Mesenchymal stem cell (in vitro differentiated cells and primary cell): ENCODE results near the gene VGLL2.
"Not testable (repeated sequence)": the region's sequence is repeated elsewhere in the genome, so short reads cannot be mapped to it uniquely, and the experiment has no call there.

ENCODE experiments used
- DNase-seq: peaks from one replicate; pipeline ENCODE4 v3.0.0-alpha.2; 2013
- H2AFZ ChIP-seq: one replicate; pipeline ENCODE4 v1.6.1; 2013; ENCODE audit warnings: low read depth, mild to moderate bottlenecking, control low read depth, inconsistent platforms, low read length, moderate library complexity
- H2AK5ac ChIP-seq: 2 replicates; pipeline ENCODE4 v1.6.1; 2013; ENCODE audit warnings: low read length, moderate library complexity, mild to moderate bottlenecking, inconsistent platforms; ENCODE audit not compliant: severe bottlenecking
- H2BK120ac ChIP-seq: one replicate; pipeline ENCODE4 v1.6.1; 2013; ENCODE audit warnings: low read depth, mild to moderate bottlenecking, inconsistent platforms, low read length, moderate library complexity
- H2BK12ac ChIP-seq, 2 experiments: one replicate each; pipeline ENCODE4 v1.6.1; 2013; ENCODE audit warnings: inconsistent platforms in 2 of 2, low read length in 2 of 2, mild to moderate bottlenecking in 2 of 2, moderate library complexity in 2 of 2, control low read depth in 1 of 2
- H2BK15ac ChIP-seq: one replicate; pipeline ENCODE4 v1.6.1; 2013; ENCODE audit warnings: mild to moderate bottlenecking, low read depth, inconsistent platforms; ENCODE audit not compliant: poor library complexity, severe bottlenecking
- H2BK5ac ChIP-seq: 2 replicates; pipeline ENCODE4 v1.6.1; 2013; ENCODE audit warnings: low read depth, mild to moderate bottlenecking, low read length, control low read depth, inconsistent platforms; ENCODE audit not compliant: poor library complexity, severe bottlenecking
- H3K14ac ChIP-seq, 2 experiments: one replicate each; pipeline ENCODE4 v1.6.1; 2013; ENCODE audit warnings: inconsistent platforms in 2 of 2, low read length in 2 of 2, control low read depth in 1 of 2, mild to moderate bottlenecking in 1 of 2, moderate library complexity in 1 of 2
- H3K18ac ChIP-seq, 2 experiments: one replicate each; pipeline ENCODE4 v1.6.1; 2013; ENCODE audit warnings: inconsistent platforms in 2 of 2, low read length in 2 of 2, control low read depth in 1 of 2, low read depth in 1 of 2, mild to moderate bottlenecking in 1 of 2
- H3K23ac ChIP-seq, 2 experiments: one replicate each; pipeline ENCODE4 v1.6.1; 2013; ENCODE audit warnings: inconsistent platforms in 2 of 2, low read length in 2 of 2, mild to moderate bottlenecking in 2 of 2, moderate library complexity in 2 of 2, control low read depth in 1 of 2
- H3K27ac ChIP-seq: 2 replicates; pipeline ENCODE4 v1.5.1; 2013; ENCODE audit warnings: mild to moderate bottlenecking, moderate library complexity, low read length, control low read depth, inconsistent platforms; ENCODE audit not compliant: poor library complexity, severe bottlenecking
- H3K27me3 ChIP-seq, 2 experiments: 2 replicates each; pipeline versions ENCODE4 v1.6.1 to v1.7.0; 2013; ENCODE audit warnings: low read length in 2 of 2, mild to moderate bottlenecking in 2 of 2, moderate library complexity in 2 of 2, control low read depth in 1 of 2, inconsistent platforms in 1 of 2; ENCODE audit not compliant: control insufficient read depth in 1 of 2, insufficient read depth in 1 of 2
- H3K36me3 ChIP-seq, 2 experiments: 2 replicates each; pipeline versions ENCODE4 v1.6.1 to v1.7.0; 2013; ENCODE audit warnings: low read length in 2 of 2, control low read depth in 1 of 2, inconsistent platforms in 1 of 2, low read depth in 1 of 2, mild to moderate bottlenecking in 1 of 2; ENCODE audit not compliant: insufficient read depth in 2 of 2, control insufficient read depth in 1 of 2
- H3K4ac ChIP-seq, 2 experiments: one replicate each; pipeline ENCODE4 v1.6.1; 2013; ENCODE audit warnings: inconsistent platforms in 2 of 2, low read length in 2 of 2, mild to moderate bottlenecking in 2 of 2, moderate library complexity in 2 of 2, control low read depth in 1 of 2, low read depth in 1 of 2
- H3K4me1 ChIP-seq: 2 replicates; pipeline ENCODE4 v1.6.1; 2013; ENCODE audit warnings: low read depth, low read length, control low read depth; ENCODE audit not compliant: control insufficient read depth, insufficient read depth
- H3K4me2 ChIP-seq: 2 replicates; pipeline ENCODE4 v1.6.1; 2013; ENCODE audit warnings: low read length, mild to moderate bottlenecking, inconsistent platforms; ENCODE audit not compliant: poor library complexity, severe bottlenecking
- H3K4me3 ChIP-seq, 2 experiments: 2 replicates each; pipeline versions ENCODE4 v1.5.1 to v1.7.0; 2013; ENCODE audit warnings: low read length in 2 of 2, mild to moderate bottlenecking in 2 of 2, control low read depth in 1 of 2, low read depth in 1 of 2; ENCODE audit not compliant: insufficient read depth in 1 of 2
- H3K79me1 ChIP-seq: replicated peaks from 2 replicates; pipeline ENCODE4 v1.6.1; 2013; ENCODE audit warnings: mild to moderate bottlenecking, control low read depth, low read length, inconsistent platforms; ENCODE audit not compliant: poor library complexity, severe bottlenecking
- H3K9ac ChIP-seq: 2 replicates; pipeline ENCODE4 v1.7.0; 2013; ENCODE audit warnings: mild to moderate bottlenecking, low read length, moderate library complexity
- H3K9me3 ChIP-seq: 2 replicates; pipeline ENCODE4 v1.7.0; 2013; ENCODE audit warnings: mild to moderate bottlenecking, low read length; ENCODE audit not compliant: control insufficient read depth
- H4K8ac ChIP-seq: one replicate; pipeline ENCODE4 v1.6.1; 2013; ENCODE audit warnings: inconsistent platforms, mild to moderate bottlenecking, low read length, moderate library complexity
- H4K91ac ChIP-seq: one replicate; pipeline ENCODE4 v1.6.1; 2013; ENCODE audit warnings: mild to moderate bottlenecking, low read length, inconsistent platforms
- WGBS: methylation state at CpG from one replicate; pipeline ENCODE4 v1.1.7; 2013; ENCODE audit warnings: mixed read lengths; 5-methylcytosine and 5-hydroxymethylcytosine counted together

VGLL2 gene

DNA sequence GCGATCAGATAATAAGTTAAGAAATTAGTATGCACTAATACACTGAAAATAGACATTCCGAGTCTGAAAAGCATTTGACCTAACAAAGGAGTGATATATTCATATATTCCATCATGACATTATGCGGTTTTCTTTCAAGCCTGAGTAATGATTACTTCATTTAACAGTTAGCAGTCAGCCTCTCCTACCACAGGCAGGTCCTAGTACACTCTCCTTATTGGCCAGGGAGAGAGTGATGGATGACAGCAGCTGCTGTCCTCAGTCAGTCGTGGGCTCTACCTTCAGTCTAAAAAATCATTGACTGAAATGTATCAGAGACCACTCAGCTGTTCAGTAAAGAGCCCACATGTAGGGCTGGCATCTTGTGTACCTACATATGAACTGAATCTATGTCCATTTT lies 33.2 kb upstream of the VGLL2 start:
- Histone ChIP-seq H3K14ac (no peak overlapping the region), H3K23ac (no peak overlapping the region), H3K27me3 (no peaks in the 10 kb centered on the region), H2BK120ac (no peak overlapping the region), H3K4me2 (no peak overlapping the region), H3K4me1 (no peaks in the 10 kb centered on the region), H3K18ac (no peak overlapping the region), H4K8ac (no peak overlapping the region), H3K4ac (no peak overlapping the region), H2BK5ac (no peak overlapping the region), H2AK5ac (no peak overlapping the region), H3K36me3 (no peaks in the 10 kb centered on the region), H2AFZ (no peak overlapping the region), H2BK12ac (no peak overlapping the region), H3K9ac (no peak overlapping the region), H4K91ac (no peak overlapping the region), H2BK15ac (no peak overlapping the region), H3K9me3 (peaks cover 5% of the 10 kb centered on the region), H3K4me3 (no peak overlapping the region), H3K27ac (no peak overlapping the region), H3K79me1 (no peaks in the 10 kb centered on the region)
- DNase-seq, result no peak
- WGBS, result 72% methylated on average over 2 of the region's 4 CpGs

DNA sequence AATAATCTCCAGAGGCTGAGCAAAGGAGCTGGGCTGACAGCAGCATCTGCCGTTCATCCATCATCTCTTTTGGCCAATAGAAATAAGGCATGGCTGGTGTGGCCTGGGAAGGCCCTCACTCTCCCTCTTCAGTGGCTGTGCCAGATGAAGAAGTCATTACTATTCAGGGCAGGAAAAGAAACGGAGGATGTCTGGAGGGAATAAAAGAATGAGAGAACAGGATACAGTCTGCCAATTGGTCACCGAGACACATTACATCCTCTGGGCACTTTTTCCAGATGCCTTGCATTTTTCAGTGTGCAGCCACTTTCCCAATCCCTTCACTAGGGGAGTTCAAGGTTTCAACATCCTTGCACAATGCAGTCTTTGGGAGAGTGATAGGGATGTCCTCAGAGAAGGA lies 32.2 kb upstream of the VGLL2 start:
- H3K27me3 ChIP-seq, result no peaks in the 10 kb centered on the region
- H3K9me3 ChIP-seq, result peaks cover 5% of the 10 kb centered on the region
- no peak overlapping the region for H2BK5ac ChIP-seq
- no peaks in the 10 kb centered on the region for H3K4me1 ChIP-seq
- no peak for DNase-seq
- WGBS, result 67% methylated on average over 3 of the region's 3 CpGs
- no peak overlapping the region for H2AK5ac ChIP-seq
- H3K23ac ChIP-seq, result no peak overlapping the region
- H3K4ac ChIP-seq, result no peak overlapping the region
- no peak overlapping the region for H2BK15ac ChIP-seq
- no peaks in the 10 kb centered on the region for H3K79me1 ChIP-seq
- H3K27ac ChIP-seq, result no peak overlapping the region
- H4K91ac ChIP-seq, result no peak overlapping the region
- H2AFZ ChIP-seq, result no peak overlapping the region
- H2BK120ac ChIP-seq, result no peak overlapping the region
- no peak overlapping the region for H3K4me2 ChIP-seq
- H2BK12ac ChIP-seq, result no peak overlapping the region
- no peak overlapping the region for H3K4me3 ChIP-seq
- no peak overlapping the region for H3K14ac ChIP-seq
- H3K36me3 ChIP-seq, result no peaks in the 10 kb centered on the region
- no peak overlapping the region for H3K9ac ChIP-seq
- no peak overlapping the region for H4K8ac ChIP-seq
- H3K18ac ChIP-seq, result no peak overlapping the region

DNA sequence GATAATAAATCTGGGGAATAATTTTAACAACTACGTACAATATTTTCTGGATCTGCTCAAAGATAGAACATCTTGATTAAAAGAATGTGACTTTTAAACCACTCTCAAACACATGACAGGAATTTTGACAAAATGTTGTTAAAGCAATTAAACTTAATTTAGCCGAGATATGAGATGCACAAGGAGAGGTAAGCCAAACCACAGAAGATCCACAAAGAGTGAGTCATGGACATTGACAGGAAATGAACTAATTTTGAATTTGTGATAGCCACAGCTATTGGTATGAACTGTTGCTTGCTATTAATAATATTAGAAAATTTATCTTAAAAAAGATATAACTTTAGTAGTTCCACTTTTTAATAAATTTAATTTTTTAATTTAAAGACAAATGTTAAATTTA lies 27.8 kb upstream of the VGLL2 start:
- no peaks in the 10 kb centered on the region for H3K27me3 ChIP-seq
- H2BK12ac ChIP-seq, result no peak overlapping the region
- H3K9me3 ChIP-seq, result no peaks in the 10 kb centered on the region
- no peak overlapping the region for H3K18ac ChIP-seq
- no peak overlapping the region for H3K4me2 ChIP-seq
- H2AFZ ChIP-seq, result no peak overlapping the region
- H3K14ac ChIP-seq, result no peak overlapping the region
- H3K4me3 ChIP-seq, result no peak overlapping the region
- H4K91ac ChIP-seq, result no peak overlapping the region
- H3K4ac ChIP-seq, result no peak overlapping the region
- WGBS, result 14% methylated on average over 1 of the region's 2 CpGs
- no peaks in the 10 kb centered on the region for H3K36me3 ChIP-seq
- H3K27ac ChIP-seq, result no peak overlapping the region
- no peak overlapping the region for H2AK5ac ChIP-seq
- no peak overlapping the region for H3K9ac ChIP-seq
- no peaks in the 10 kb centered on the region for H3K4me1 ChIP-seq
- H3K23ac ChIP-seq, result no peak overlapping the region
- H3K79me1 ChIP-seq, result no peaks in the 10 kb centered on the region
- no peak for DNase-seq
- H4K8ac ChIP-seq, result no peak overlapping the region
- H2BK5ac ChIP-seq, result no peak overlapping the region
- H2BK15ac ChIP-seq, result no peak overlapping the region
- H2BK120ac ChIP-seq, result no peak overlapping the region

DNA sequence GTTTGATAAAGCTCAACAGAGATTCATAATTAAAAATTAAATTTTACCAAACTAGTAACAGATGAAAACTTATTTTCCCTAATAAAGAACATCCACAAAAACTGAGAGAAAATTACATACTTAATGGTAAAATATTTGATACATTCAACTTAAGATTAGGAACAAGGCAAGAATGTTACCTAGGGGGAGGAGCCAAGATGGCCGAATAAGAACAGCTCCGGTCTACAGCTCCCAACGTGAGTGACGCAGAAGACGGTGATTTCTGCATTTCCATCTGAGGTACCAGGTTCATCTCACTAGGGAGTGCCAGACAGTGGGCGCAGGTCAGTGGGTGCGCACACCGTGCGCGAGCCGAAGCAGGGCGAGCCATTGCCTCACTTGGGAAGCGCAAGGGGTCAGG lies 20.8 kb upstream of the VGLL2 start:
- H3K79me1 ChIP-seq, H4K8ac ChIP-seq, H2AFZ ChIP-seq, H3K23ac ChIP-seq, H3K4me3 ChIP-seq, H2BK12ac ChIP-seq, H3K27ac ChIP-seq, H3K27me3 ChIP-seq, H3K4me2 ChIP-seq, H3K4me1 ChIP-seq, H2AK5ac ChIP-seq, H3K14ac ChIP-seq, H2BK120ac ChIP-seq, H2BK15ac ChIP-seq, DNase-seq, H4K91ac ChIP-seq, H3K9ac ChIP-seq, H2BK5ac ChIP-seq, H3K18ac ChIP-seq, H3K9me3 ChIP-seq, H3K36me3 ChIP-seq, H3K4ac ChIP-seq: not testable (repeated sequence)
- WGBS, result 49% methylated on average over 12 of the region's 13 CpGs
